Mesenchymal stem cell (in vitro differentiated cells and primary cell): ENCODE data around the gene PLEKHA8.
A peak's percentile ranks its signal among the peaks of the same experiment; 100 is the strongest.

Source experiments
- DNase-seq: peaks from one replicate; pipeline ENCODE4 v3.0.0-alpha.2; 2013
- H2AFZ ChIP-seq: one replicate; pipeline ENCODE4 v1.6.1; 2013; ENCODE audit warnings: low read depth, mild to moderate bottlenecking, control low read depth, inconsistent platforms, low read length, moderate library complexity
- H2AK5ac ChIP-seq: 2 replicates; pipeline ENCODE4 v1.6.1; 2013; ENCODE audit warnings: low read length, moderate library complexity, mild to moderate bottlenecking, inconsistent platforms; ENCODE audit not compliant: severe bottlenecking
- H2BK120ac ChIP-seq: one replicate; pipeline ENCODE4 v1.6.1; 2013; ENCODE audit warnings: low read depth, mild to moderate bottlenecking, inconsistent platforms, low read length, moderate library complexity
- H2BK12ac ChIP-seq, 2 experiments: one replicate each; pipeline ENCODE4 v1.6.1; 2013; ENCODE audit warnings: inconsistent platforms in 2 of 2, low read length in 2 of 2, mild to moderate bottlenecking in 2 of 2, moderate library complexity in 2 of 2, control low read depth in 1 of 2
- H2BK15ac ChIP-seq: one replicate; pipeline ENCODE4 v1.6.1; 2013; ENCODE audit warnings: mild to moderate bottlenecking, low read depth, inconsistent platforms; ENCODE audit not compliant: poor library complexity, severe bottlenecking
- H2BK5ac ChIP-seq: 2 replicates; pipeline ENCODE4 v1.6.1; 2013; ENCODE audit warnings: low read depth, mild to moderate bottlenecking, low read length, control low read depth, inconsistent platforms; ENCODE audit not compliant: poor library complexity, severe bottlenecking
- H3K14ac ChIP-seq, 2 experiments: one replicate each; pipeline ENCODE4 v1.6.1; 2013; ENCODE audit warnings: inconsistent platforms in 2 of 2, low read length in 2 of 2, control low read depth in 1 of 2, mild to moderate bottlenecking in 1 of 2, moderate library complexity in 1 of 2
- H3K18ac ChIP-seq, 2 experiments: one replicate each; pipeline ENCODE4 v1.6.1; 2013; ENCODE audit warnings: inconsistent platforms in 2 of 2, low read length in 2 of 2, control low read depth in 1 of 2, low read depth in 1 of 2, mild to moderate bottlenecking in 1 of 2
- H3K23ac ChIP-seq, 2 experiments: one replicate each; pipeline ENCODE4 v1.6.1; 2013; ENCODE audit warnings: inconsistent platforms in 2 of 2, low read length in 2 of 2, mild to moderate bottlenecking in 2 of 2, moderate library complexity in 2 of 2, control low read depth in 1 of 2
- H3K27ac ChIP-seq: 2 replicates; pipeline ENCODE4 v1.5.1; 2013; ENCODE audit warnings: mild to moderate bottlenecking, moderate library complexity, low read length, control low read depth, inconsistent platforms; ENCODE audit not compliant: poor library complexity, severe bottlenecking
- H3K27me3 ChIP-seq, 2 experiments: 2 replicates each; pipeline versions ENCODE4 v1.6.1 to v1.7.0; 2013; ENCODE audit warnings: low read length in 2 of 2, mild to moderate bottlenecking in 2 of 2, moderate library complexity in 2 of 2, control low read depth in 1 of 2, inconsistent platforms in 1 of 2; ENCODE audit not compliant: control insufficient read depth in 1 of 2, insufficient read depth in 1 of 2
- H3K36me3 ChIP-seq, 2 experiments: 2 replicates each; pipeline versions ENCODE4 v1.6.1 to v1.7.0; 2013; ENCODE audit warnings: low read length in 2 of 2, control low read depth in 1 of 2, inconsistent platforms in 1 of 2, low read depth in 1 of 2, mild to moderate bottlenecking in 1 of 2; ENCODE audit not compliant: insufficient read depth in 2 of 2, control insufficient read depth in 1 of 2
- H3K4ac ChIP-seq, 2 experiments: one replicate each; pipeline ENCODE4 v1.6.1; 2013; ENCODE audit warnings: inconsistent platforms in 2 of 2, low read length in 2 of 2, mild to moderate bottlenecking in 2 of 2, moderate library complexity in 2 of 2, control low read depth in 1 of 2, low read depth in 1 of 2
- H3K4me1 ChIP-seq: 2 replicates; pipeline ENCODE4 v1.6.1; 2013; ENCODE audit warnings: low read depth, low read length, control low read depth; ENCODE audit not compliant: control insufficient read depth, insufficient read depth
- H3K4me2 ChIP-seq: 2 replicates; pipeline ENCODE4 v1.6.1; 2013; ENCODE audit warnings: low read length, mild to moderate bottlenecking, inconsistent platforms; ENCODE audit not compliant: poor library complexity, severe bottlenecking
- H3K4me3 ChIP-seq, 2 experiments: 2 replicates each; pipeline versions ENCODE4 v1.5.1 to v1.7.0; 2013; ENCODE audit warnings: low read length in 2 of 2, mild to moderate bottlenecking in 2 of 2, control low read depth in 1 of 2, low read depth in 1 of 2; ENCODE audit not compliant: insufficient read depth in 1 of 2
- H3K79me1 ChIP-seq: replicated peaks from 2 replicates; pipeline ENCODE4 v1.6.1; 2013; ENCODE audit warnings: mild to moderate bottlenecking, control low read depth, low read length, inconsistent platforms; ENCODE audit not compliant: poor library complexity, severe bottlenecking
- H3K9ac ChIP-seq: 2 replicates; pipeline ENCODE4 v1.7.0; 2013; ENCODE audit warnings: mild to moderate bottlenecking, low read length, moderate library complexity
- H3K9me3 ChIP-seq: 2 replicates; pipeline ENCODE4 v1.7.0; 2013; ENCODE audit warnings: mild to moderate bottlenecking, low read length; ENCODE audit not compliant: control insufficient read depth
- H4K8ac ChIP-seq: one replicate; pipeline ENCODE4 v1.6.1; 2013; ENCODE audit warnings: inconsistent platforms, mild to moderate bottlenecking, low read length, moderate library complexity
- H4K91ac ChIP-seq: one replicate; pipeline ENCODE4 v1.6.1; 2013; ENCODE audit warnings: mild to moderate bottlenecking, low read length, inconsistent platforms
- WGBS: methylation state at CpG from one replicate; pipeline ENCODE4 v1.1.7; 2013; ENCODE audit warnings: mixed read lengths; 5-methylcytosine and 5-hydroxymethylcytosine counted together

PLEKHA8 gene

DNA sequence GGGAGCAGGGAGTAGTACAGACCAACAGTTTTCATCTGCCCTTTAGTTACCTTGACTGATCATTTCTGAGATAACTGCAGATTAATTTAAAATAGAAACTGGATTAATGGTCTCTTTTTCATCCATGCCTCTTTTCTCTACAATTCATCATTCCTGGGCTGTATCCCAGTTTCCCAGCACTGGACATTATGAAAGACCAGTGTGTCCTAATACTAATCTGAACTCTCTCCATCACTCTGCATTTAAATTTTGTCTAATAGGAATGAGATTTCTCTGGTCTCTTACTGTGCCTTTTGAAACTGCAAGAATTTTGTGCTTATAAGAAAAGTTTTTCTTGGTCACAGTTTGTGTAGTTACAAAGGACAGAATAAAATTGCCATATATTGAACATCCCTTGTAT is 12.7 kb downstream of the PLEKHA8 start:
- H3K4me2 ChIP-seq: no peak overlapping the region
- H2BK15ac ChIP-seq: no peak overlapping the region
- H2AK5ac ChIP-seq: no peak overlapping the region
- H3K14ac ChIP-seq: no peak overlapping the region
- peaks cover 32% of the 10 kb centered on the region for H3K79me1 ChIP-seq
- no peak overlapping the region for H2BK120ac ChIP-seq
- H4K8ac ChIP-seq: no peak overlapping the region
- no peak overlapping the region for H2BK12ac ChIP-seq
- H3K9me3 ChIP-seq: no peaks in the 10 kb centered on the region
- H3K9ac ChIP-seq: no peak overlapping the region
- H3K4me3 ChIP-seq: no peak overlapping the region
- DNase-seq: no peak
- H3K18ac ChIP-seq: no peak overlapping the region
- peaks cover 3 to 5% of the 10 kb centered on the region in 2 experiments for H3K36me3 ChIP-seq
- H4K91ac ChIP-seq: no peak overlapping the region
- no peak overlapping the region for H3K23ac ChIP-seq
- H3K27ac ChIP-seq: no peak overlapping the region
- no peaks in the 10 kb centered on the region for H3K27me3 ChIP-seq
- no peaks in the 10 kb centered on the region for H3K4me1 ChIP-seq
- H2BK5ac ChIP-seq: no peak overlapping the region
- H2AFZ ChIP-seq: no peak overlapping the region
- H3K4ac ChIP-seq: no peak overlapping the region

- Histone ChIP-seq H3K9ac (no peak overlapping the region), H3K27me3 (no peaks in the 10 kb centered on the region), H3K23ac (no peak overlapping the region), H2AK5ac (no peak overlapping the region), H2BK120ac (no peak overlapping the region), H3K14ac (no peak overlapping the region), H3K4me1 (no peaks in the 10 kb centered on the region), H3K4me3 (no peak overlapping the region), H3K18ac (no peak overlapping the region), H4K8ac (no peak overlapping the region), H2AFZ (no peak overlapping the region), H3K36me3 (peaks cover 9 to 13% of the 10 kb centered on the region in 2 experiments), H2BK15ac (no peak overlapping the region), H3K4ac (no peak overlapping the region), H2BK12ac (no peak overlapping the region), H3K4me2 (no peak overlapping the region), H3K9me3 (no peaks in the 10 kb centered on the region), H3K79me1 (peaks cover 35% of the 10 kb centered on the region), H2BK5ac (no peak overlapping the region), H4K91ac (no peak overlapping the region), H3K27ac (no peak overlapping the region)
- 87% methylated on average over 3 of the region's 4 CpGs for WGBS
- no peak for DNase-seq
Observed at GRCh38 chr7:30041526-30042269, 13.5 kb downstream of the PLEKHA8 start.

GRCh38 chr7:30046127-30046770 is 18.0 kb downstream of the PLEKHA8 start:
- H3K4me1 ChIP-seq: no peaks in the 10 kb centered on the region
- H3K27me3 ChIP-seq: no peaks in the 10 kb centered on the region
- H3K4me3 ChIP-seq: no peak overlapping the region
- no peak overlapping the region for H3K9ac ChIP-seq
- no peak overlapping the region for H2AFZ ChIP-seq
- no peak overlapping the region for H2BK15ac ChIP-seq
- no peak overlapping the region for H3K4ac ChIP-seq
- peak overlapping the region in 1 of 2 experiments; percentile 24 for H3K18ac ChIP-seq
- no peak for DNase-seq
- H4K91ac ChIP-seq: no peak overlapping the region
- H3K9me3 ChIP-seq: no peaks in the 10 kb centered on the region
- no peak overlapping the region for H2BK12ac ChIP-seq
- H3K14ac ChIP-seq: no peak overlapping the region
- no peak overlapping the region for H3K4me2 ChIP-seq
- no peak overlapping the region for H2BK120ac ChIP-seq
- H3K79me1 ChIP-seq: peaks cover 34% of the 10 kb centered on the region
- no peak overlapping the region for H3K27ac ChIP-seq
- H4K8ac ChIP-seq: no peak overlapping the region
- H2AK5ac ChIP-seq: no peak overlapping the region
- 88% methylated on average over 2 of the region's 3 CpGs for WGBS
- H2BK5ac ChIP-seq: no peak overlapping the region
- peaks cover 14 to 43% of the 10 kb centered on the region in 2 experiments for H3K36me3 ChIP-seq
- no peak overlapping the region for H3K23ac ChIP-seq

DNA sequence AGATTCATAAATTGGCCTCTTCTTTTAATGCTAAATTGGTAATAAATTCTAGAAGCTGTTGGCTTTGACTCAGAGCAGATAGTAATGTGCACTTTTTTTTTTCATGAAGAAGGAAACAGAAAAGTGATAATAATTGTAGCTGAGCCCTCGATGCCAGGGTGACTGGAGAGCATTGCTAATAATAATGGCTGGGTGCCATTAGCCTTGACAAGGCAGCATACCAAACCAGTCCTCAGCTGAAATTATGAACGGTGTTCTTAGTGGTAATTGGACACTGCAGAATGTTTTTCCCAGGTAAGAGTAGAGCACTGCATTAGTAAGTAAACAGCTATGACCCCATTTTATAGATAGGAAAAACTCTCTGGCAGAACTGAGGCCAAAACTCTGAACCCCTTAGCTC is 18.9 kb downstream of the PLEKHA8 start:
- H3K79me1 ChIP-seq: peaks cover 34% of the 10 kb centered on the region
- no peak overlapping the region for H2BK15ac ChIP-seq
- no peaks in the 10 kb centered on the region for H3K9me3 ChIP-seq
- H3K4me1 ChIP-seq: no peaks in the 10 kb centered on the region
- H2AFZ ChIP-seq: no peak overlapping the region
- H3K9ac ChIP-seq: no peak overlapping the region
- no peak for DNase-seq
- peaks cover 17 to 46% of the 10 kb centered on the region in 2 experiments for H3K36me3 ChIP-seq
- H3K23ac ChIP-seq: no peak overlapping the region
- H2BK120ac ChIP-seq: no peak overlapping the region
- no peak overlapping the region for H3K27ac ChIP-seq
- H4K8ac ChIP-seq: no peak overlapping the region
- H2BK5ac ChIP-seq: no peak overlapping the region
- no peak overlapping the region for H3K4ac ChIP-seq
- no peak overlapping the region for H4K91ac ChIP-seq
- H3K4me3 ChIP-seq: no peak overlapping the region
- no peaks in the 10 kb centered on the region for H3K27me3 ChIP-seq
- H3K14ac ChIP-seq: no peak overlapping the region
- no peak overlapping the region for H2AK5ac ChIP-seq
- WGBS: 100% methylated on average over 1 of the region's 2 CpGs
- no peak overlapping the region for H2BK12ac ChIP-seq
- no peak overlapping the region for H3K4me2 ChIP-seq
- H3K18ac ChIP-seq: no peak overlapping the region
